HG03280 (cell line): ENCODE data around the gene FNDC3B.

Experiments
- ATAC-seq: cut with Tn5 transposase; IDR thresholded peaks from one replicate; pipeline ENCODE4 v1.9.1; 2021; ENCODE audit warnings: mild to moderate bottlenecking, moderate library complexity; ENCODE audit not compliant: unreplicated experiment

FNDC3B gene

DNA sequence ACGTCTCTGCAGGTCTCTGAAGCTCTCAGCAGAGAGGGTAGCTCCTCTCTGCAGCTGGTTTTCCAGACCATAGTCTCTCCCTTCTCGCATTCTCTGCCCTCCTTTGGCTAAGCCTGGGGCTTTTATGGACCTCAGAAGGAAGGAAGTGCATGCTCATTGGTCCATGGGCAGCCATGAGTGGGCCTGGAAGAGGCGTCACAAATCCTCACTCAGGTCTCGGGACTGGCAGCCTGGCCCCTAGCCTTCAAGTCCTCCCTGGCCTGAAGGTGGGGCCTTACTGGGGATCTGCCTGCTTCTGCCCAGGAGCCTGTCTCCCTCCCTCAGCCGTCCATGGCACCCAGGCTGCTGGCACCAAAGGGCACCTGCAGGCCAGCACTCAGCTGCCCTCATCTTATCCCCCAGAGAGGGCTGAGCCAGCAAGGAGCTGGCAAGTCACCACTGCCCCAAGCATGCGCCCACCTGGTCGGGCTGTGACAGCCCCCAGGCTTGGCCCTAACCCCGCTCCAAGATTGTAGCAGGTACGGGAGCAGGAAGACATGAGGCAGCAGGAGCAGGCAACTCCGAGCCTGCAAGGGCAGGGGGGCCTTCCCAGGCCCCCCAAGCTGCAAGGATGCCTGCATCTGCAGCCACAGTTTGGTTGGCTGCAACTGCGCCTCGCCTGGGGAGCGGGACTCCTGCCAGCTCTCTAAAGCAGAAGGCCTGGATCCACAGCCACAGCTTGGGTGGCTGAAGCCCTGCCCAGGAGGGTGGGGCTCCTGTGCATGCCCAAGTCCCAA is 371.5 kb downstream of the FNDC3B start:
- no peak for ATAC-seq

DNA sequence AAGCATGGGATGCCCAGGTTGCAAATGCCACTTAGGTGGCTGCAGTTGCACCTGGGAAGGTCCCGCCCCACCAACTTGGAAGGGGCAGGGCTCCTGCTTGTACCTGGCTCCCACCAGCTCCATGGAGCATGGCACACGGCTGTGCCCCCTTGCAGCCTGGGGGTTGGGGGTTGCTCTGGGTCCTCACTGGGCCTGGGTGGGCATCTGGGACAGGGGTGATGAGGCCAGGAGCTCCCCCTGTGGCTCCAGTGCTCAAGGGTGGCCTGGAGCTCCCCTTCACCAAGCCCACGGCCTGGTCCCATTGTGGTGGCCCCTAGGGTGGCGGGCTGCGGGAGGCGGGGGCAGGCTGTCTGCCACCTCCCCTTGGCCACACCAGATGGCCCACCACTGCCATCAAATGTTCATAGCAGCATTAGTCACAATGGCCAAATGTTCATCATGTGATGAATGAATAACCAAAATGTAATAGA is 372.1 kb downstream of the FNDC3B start:
- ATAC-seq, result no peak

DNA sequence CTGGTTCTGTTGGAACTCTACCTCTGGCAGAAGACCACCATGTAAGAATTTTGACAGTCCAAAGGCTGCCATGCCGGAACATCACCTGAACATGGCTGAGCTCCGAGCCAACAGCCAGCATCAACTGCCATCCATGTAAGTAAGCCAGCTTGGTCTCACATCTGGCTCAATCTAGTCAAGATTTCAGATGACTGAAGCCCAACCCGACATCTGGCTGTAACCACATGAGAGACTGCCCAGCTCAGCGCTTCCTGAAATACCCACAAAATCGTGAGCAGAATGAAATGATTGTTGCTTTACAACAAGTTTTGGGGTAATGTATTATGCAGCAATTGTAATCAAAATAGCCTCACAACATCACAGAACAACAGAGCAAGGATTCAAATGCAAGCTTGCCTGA is 375.9 kb downstream of the FNDC3B start:
- ATAC-seq, result no peak

DNA sequence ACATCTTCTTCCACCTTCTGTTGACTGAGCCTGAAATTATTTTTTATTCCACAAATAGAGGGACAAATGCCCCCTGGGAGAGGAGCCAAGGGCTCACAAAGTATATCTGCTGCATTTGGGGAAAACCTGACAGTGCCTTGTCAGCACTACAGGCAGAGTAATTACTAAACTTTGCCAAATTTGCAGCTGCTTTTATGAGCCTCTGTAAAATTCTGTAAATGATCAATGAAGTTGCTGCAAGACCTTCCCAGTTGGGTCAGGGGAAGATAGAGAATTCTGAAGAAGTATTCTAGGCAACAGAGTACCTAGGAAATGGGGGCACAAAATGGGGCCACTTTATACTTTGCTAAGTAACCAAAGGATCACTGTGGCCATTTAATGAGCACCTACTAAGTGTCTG is 398.3 kb downstream of the FNDC3B start:
- no peak for ATAC-seq

DNA sequence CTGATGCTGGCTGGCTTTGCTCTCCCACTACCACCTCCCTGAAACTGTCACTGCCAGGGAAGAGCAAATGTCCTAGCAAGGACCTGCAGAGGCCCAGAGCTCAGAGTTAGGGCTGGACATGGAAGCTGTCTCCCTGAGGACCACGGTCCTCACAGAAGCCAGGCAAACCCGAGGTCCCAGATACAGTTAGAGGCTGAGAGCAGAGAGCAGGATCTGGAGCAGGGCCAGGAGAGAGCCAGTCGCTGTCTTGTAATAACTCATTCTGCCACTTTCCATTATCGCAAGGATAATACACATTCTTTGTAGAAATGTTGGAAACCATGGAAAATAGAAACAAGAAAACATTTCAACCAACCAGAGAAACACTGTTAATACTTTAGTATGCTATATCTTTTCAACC is 398.8 kb downstream of the FNDC3B start:
- no peak for ATAC-seq

DNA sequence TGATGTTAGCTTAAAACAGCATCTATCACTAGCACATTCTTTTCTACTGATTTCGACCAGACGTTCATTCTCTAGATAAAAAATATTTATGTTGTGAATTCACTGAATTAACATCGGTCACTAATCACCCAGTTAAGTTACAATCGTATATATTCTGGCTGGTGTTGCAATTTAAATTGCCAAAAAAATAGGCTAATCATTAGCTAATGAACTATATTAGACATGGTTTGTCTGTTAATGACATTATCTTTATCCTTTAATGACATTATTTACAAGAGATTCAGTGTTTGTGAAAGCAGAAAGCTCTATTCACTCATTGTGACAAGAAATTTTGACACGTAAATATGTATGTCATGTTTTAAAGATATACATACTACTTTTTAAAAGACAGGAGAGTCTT is 402.2 kb downstream of the FNDC3B start:
- ATAC-seq, result no peak

DNA sequence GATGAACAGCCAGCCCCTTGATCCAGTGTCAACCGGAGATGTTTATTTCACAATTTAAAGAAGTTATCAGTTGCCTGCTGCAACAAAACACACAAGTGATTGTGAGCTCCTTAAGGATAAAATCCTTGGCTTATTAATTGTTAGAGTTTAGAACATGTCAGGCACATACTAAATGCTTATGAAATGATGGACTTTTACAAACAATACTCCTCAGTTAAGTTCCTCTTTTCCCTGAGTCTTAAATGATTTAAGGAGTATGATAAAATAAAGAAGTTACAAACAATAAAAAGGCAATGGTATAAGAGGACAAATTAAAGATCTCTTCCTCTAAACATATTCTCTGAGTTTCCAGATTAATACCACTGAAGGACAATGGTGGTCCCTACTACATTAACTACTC is 403.2 kb downstream of the FNDC3B start:
- no peak for ATAC-seq

DNA sequence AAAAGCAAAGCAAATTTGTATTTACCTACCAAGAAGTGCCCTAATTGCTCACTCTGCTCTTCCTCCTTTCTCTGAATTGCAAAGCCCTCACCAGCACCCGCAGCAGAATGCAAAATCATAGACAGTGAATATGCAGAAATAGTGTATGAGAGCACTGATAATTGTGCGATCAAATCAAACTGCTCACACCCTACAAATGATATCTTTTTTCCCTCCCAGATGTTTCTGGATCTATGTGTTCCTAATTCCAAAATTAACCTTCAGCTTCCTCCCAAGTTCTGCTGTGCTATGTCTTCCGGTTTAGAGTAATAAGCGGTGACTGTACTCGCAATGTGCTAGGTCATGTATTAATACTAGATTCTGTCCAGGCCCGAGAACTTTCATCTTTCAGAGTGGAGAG is 405.4 kb downstream of the FNDC3B start:
- ATAC-seq, result no peak

DNA sequence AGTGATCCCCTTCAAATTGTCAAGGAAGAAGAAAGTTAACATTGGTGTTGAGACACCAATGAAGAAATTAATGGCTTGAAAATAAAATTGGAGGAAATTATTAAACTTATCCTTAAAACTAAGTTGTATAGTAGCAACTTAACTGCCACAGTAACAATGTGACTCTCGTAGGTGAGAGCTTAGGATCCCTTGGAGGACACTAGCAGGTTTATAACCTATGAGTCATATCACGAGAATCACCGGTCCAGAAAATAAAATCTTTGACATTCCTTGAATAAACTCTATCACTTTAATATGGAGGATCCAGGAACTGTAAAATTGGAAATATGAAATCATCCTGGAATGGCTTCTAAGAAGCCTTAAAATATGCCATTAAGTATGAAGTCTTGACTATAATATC is 406.8 kb downstream of the FNDC3B start:
- ATAC-seq, result no peak

DNA sequence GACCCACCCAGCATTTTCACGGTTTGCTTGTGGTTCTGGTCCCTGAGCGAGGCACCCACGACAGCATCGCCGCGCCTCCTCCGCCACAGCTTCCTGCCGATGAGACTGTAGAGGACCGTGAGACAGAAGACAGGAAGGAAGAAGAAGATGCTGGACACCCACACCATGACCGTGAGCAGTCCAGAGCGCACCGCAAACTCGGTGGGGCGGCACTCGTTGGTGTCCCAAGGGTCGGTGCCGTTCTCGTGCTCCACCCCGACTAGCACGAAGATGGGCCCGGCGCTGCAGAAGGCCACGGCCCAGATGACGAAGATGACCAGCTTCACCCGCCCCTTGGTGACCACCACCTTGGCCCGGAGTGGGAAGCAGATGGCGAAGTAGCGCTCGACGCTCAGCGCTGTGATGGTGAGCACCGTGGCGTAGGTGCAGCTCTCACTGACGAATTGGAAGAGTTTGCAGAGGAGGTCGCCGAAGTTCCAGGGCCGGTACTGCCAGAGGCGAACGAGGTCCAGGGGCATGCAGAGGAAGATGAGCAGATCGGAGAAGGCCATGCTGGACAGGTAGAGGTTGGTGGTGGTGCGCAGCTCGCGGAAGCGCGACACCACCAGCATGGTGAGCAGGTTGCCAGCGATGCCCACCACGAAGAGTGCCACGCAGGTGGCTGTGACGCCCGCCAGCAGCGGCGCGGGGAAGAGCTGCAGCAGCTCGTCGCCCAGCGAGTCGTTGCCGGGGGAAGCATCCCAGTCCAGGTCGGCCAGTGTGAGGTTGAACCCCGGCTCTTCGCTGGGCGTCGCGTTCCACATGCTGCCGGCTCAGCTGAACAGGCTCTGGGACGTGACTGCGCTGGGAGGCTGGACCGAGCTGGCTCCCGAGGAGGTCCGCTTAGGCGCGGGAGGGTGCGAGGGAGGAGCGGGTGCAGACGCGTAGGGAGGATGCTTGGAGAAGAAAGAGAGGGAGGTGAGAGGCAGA is 408.5 kb downstream of the FNDC3B start, which contains the start of gene GHSR:
Gene GHSR, minus strand, starts transcription at position 846 of the 969 bp plus-strand sequence. Its CDS starts 43 bp downstream, at position 803.
- ATAC-seq, result no peak

DNA sequence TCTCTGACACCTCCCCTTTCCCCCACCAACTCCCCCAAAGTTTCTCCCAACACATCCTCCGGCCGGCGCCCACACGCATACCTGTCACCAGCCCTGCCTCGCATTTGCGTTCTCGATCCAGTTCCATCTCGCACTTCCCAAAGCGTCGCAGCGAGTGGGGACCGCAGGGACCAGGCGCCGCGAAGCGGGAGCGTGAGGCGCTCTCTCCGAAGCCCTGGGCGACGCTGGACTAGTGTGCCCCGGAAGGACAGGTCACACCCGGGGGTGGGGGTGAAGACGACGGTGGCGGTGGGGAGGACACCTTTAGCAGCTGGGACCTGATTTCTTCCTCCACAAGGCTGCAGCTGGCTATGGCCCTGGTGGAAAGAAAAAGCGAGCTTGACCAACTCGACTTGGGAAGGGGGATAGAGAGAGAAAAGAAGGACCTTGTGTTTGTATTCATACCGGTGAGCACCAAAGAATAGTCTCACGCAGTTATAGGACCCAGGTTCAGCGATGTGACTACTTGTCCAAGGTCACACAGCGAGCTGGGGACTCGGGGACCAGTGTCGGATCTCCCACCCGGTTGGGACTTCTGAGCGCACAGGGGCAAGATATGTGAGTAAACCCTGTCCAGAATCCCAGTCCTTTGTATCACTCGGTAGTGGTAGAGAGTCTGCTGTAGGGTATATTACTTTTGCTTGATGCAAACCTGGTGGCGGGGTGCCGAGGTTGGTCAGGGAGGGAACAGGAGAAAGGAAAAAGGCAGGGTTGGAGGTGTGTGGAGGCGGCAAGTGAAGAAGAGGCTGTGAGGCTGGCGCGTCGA is 409.5 kb downstream of the FNDC3B start:
- no peak for ATAC-seq

DNA sequence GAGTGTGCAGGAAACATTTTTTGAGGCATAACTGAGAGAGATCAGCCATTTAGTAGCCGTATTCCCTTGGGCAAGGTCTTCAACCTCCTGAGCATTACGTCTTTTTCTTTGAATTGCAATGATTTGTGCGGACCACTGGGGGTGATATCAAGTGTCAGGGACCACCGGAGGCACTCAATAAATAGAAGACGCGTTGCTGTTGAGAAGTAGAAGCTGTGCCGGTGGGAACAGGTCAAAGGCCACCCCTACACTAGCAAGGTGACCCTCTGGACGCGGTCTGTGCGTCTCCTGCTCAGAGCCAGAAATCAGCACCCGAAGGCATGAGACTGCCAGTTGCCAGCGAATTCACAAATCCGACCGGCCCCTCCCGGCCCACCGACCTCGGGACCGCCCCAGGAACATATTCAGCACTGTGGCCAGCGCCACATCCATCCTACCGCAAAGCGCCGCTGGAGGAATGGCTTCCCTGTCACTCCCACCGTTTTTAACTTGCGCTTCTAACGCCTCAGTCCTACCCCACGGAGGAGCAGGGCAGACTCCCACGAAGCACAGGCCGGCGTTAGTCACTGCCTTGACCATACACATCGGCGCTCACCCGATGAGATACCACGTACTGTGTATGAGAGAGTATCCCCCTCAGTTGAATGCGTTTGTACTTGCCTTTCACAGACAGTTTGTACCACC is 410.2 kb downstream of the FNDC3B start:
- no peak for ATAC-seq
